Peyer's patch (tissue), 4 donors: ENCODE measurements around the gene TSPAN16.

Source experiments
- CTCF ChIP-seq, 6 experiments: fragments of 450-650 bp in 4 of 6; fragments of 200-600 bp in 2 of 6; sonication (generic) in 1 of 6; IDR thresholded peaks; one replicate each; pipeline ENCODE4 v1.5.1; 2017 to 2019; ENCODE audit warnings: antibody characterized with exemption in 6 of 6, mild to moderate bottlenecking in 3 of 6, moderate library complexity in 1 of 6
- POLR2A ChIP-seq, 2 donors: fragments of 450-650 bp; IDR thresholded peaks; one replicate each; pipeline ENCODE4 v1.5.1; 2017; ENCODE audit warnings: antibody characterized with exemption in 2 of 2, mild to moderate bottlenecking in 2 of 2, moderate library complexity in 2 of 2

GRCh38 chr19:11363881-11364280, 67.9 kb downstream of the TSPAN16 start:
- TF ChIP-seq CTCF (IDR thresholded peaks at IDR 0.05) (no peak), POLR2A (IDR thresholded peaks at IDR 0.05) (no peak)
